DMS 273 (cell line): ENCODE results near the gene NT5C1A.

ENCODE experiments used
- DNase-seq: peaks from one replicate; lab custom pipeline; 2025; ENCODE audit not compliant: unreplicated experiment; lab: John Stamatoyannopoulos, UW

NT5C1A gene

GRCh38 chr1:39663559-39663958, 8.3 kb downstream of the NT5C1A start:
- peak; percentile 87 for DNase-seq

- DNase-seq, result peak; percentile 91
Measured at GRCh38 chr1:39662861-39663260, 9.0 kb downstream of the NT5C1A start.

GRCh38 chr1:39659538-39659937, 12.4 kb downstream of the NT5C1A start:
- DNase-seq, result no peak

GRCh38 chr1:39659110-39659509, 12.8 kb downstream of the NT5C1A start:
- no peak for DNase-seq

GRCh38 chr1:39657923-39658485, 13.9 kb downstream of the NT5C1A start:
- peak; percentile 100 for DNase-seq

- peak; percentile 95 for DNase-seq
Measured at GRCh38 chr1:39657402-39657801, 14.5 kb downstream of the NT5C1A start.

- peak; percentile 96 for DNase-seq
Measured at GRCh38 chr1:39656391-39656790, 15.5 kb downstream of the NT5C1A start.

GRCh38 chr1:39655578-39656268, 16.2 kb downstream of the NT5C1A start:
- DNase-seq, result peak; percentile 95

GRCh38 chr1:39654291-39654690, 17.6 kb downstream of the NT5C1A start:
- no peak for DNase-seq

- peak; percentile 100 for DNase-seq
Measured at GRCh38 chr1:39653546-39654031, 18.3 kb downstream of the NT5C1A start.

- no peak for DNase-seq
Measured at GRCh38 chr1:39652554-39652953, 19.4 kb downstream of the NT5C1A start.

GRCh38 chr1:39652105-39652504, 19.8 kb downstream of the NT5C1A start:
- DNase-seq, result no peak

GRCh38 chr1:39650431-39650830, 21.5 kb downstream of the NT5C1A start:
- no peak for DNase-seq

- no peak for DNase-seq
Measured at GRCh38 chr1:39649636-39650185, 22.2 kb downstream of the NT5C1A start.

- DNase-seq, result no peak
Measured at GRCh38 chr1:39648496-39648895, 23.4 kb downstream of the NT5C1A start.

GRCh38 chr1:39647247-39647646, 24.7 kb downstream of the NT5C1A start:
- no peak for DNase-seq

GRCh38 chr1:39646232-39647081, 25.4 kb downstream of the NT5C1A start:
- peak; percentile 100 for DNase-seq

GRCh38 chr1:39645411-39646043, 26.4 kb downstream of the NT5C1A start:
- DNase-seq, result no peak

- no peak for DNase-seq
Measured at GRCh38 chr1:39643705-39644104, 28.2 kb downstream of the NT5C1A start.

- no peak for DNase-seq
Measured at GRCh38 chr1:39642796-39643195, 29.1 kb downstream of the NT5C1A start.

GRCh38 chr1:39640861-39641260, 31.0 kb downstream of the NT5C1A start:
- DNase-seq, result no peak
